Measurements from ENCODE around the gene WIPF1. TPM values are rescaled to one million over a fixed set of nuclear protein-coding genes. Genes with fewer than 3 reads are reported as not detected.

WIPF1 gene
- total and polyA plus RNA-seq, 2 of the 13 experiments (the other 11 are each of a cell fraction or from before 2014, with no cell fraction given): 0.01 TPM; not detected in 1

DNA sequence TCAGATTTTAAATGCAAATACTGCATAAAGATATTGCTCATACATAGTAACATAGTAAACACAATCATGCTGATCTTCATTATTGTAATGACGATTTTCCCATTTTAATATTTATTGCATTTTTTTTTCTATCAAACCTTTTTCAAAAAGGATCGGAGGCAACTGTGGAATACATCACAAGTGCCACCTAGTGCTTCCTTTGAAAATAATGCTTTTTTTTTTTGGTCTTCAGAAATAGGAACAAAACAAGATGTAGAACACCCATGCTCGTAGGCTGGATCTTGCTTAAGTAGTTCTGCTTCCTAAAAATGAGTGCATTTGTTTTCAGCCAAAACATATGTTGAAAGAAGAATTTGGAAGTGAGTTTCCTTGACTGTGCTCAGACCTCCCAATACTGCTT lies 75.1 kb downstream of the WIPF1 start:
- Histone ChIP-seq H3K4me2 (ENCODE audit: low read depth, low read length) (no peak overlapping the region), H3K9ac (ENCODE audit: insufficient read depth, low read depth, low read length) (no peak overlapping the region), H3K27me3 (ENCODE audit: control insufficient read depth in 1 of 2, insufficient read depth in 2 of 2, low read length in 2 of 2) (peaks cover 0 to 33% of the 10 kb centered on the region in 2 experiments; a peak in 2 of 5 replicates), H4K20me1 (ENCODE audit: insufficient read depth, low read length) (no peaks in the 10 kb centered on the region), H2AFZ (ENCODE audit: low read length) (no peak overlapping the region), H3K4me1 (ENCODE audit: insufficient read depth, low read length) (no peaks in the 10 kb centered on the region), H3K27ac (ENCODE audit: extremely low read length, insufficient read depth, low read length) (no peak overlapping the region), H3K36me3 (replicated peaks in 1 of 2; ENCODE audit: control insufficient read depth in 1 of 2, insufficient read depth in 2 of 2, low read length in 2 of 2) (no peaks in the 10 kb centered on the region), H3K4me3 (replicated peaks in 1 of 3; ENCODE audit: insufficient read depth in 1 of 3, low read depth in 2 of 3, low read length in 3 of 3) (no peak overlapping the region), H3K9me3 (ENCODE audit: low read length) (no peaks in the 10 kb centered on the region), H3K79me2 (ENCODE audit: insufficient read depth, low read length) (no peaks in the 10 kb centered on the region)
- in situ Hi-C loops (cut with HindIII; ENCODE audit: extremely low pct_ligation_motif_present, low pct_unique_long_range_greater_than_20kb): no loop called here
- intact Hi-C loops (cut with micrococcal nuclease; ENCODE audit: unreplicated experiment): loop anchor here (1.0 kb wide), 1 partner anchor 60 kb away; no protein-coding TSS in a partner anchor
- BruUV-seq (replicated peaks): no TSS peak
- DNase-seq (ENCODE audit: low spot score) (no peak), ATAC-seq (no peak), FAIRE-seq (no peak)
- ChIA-PET POLR2A (no interaction called here), CTCF (ENCODE audit: low intra/inter-chr PET ratio, low total read pairs) (interaction anchor here (2.0 kb wide), 1 partner anchor 60 kb away, joined by 15 read pairs; no protein-coding TSS in a partner anchor)
- peak; percentile 27; the same call in 1 of the 2 replicates for TF ChIP-seq STAG1 (CRISPR knock-in tag; IDR thresholded peaks at IDR 0.05)
- TF ChIP-seq ZNF766 (CRISPR knock-in tag; IDR thresholded peaks at IDR 0.05; ENCODE audit: borderline replicate concordance): no peak
- TF ChIP-seq, protein P1, sequence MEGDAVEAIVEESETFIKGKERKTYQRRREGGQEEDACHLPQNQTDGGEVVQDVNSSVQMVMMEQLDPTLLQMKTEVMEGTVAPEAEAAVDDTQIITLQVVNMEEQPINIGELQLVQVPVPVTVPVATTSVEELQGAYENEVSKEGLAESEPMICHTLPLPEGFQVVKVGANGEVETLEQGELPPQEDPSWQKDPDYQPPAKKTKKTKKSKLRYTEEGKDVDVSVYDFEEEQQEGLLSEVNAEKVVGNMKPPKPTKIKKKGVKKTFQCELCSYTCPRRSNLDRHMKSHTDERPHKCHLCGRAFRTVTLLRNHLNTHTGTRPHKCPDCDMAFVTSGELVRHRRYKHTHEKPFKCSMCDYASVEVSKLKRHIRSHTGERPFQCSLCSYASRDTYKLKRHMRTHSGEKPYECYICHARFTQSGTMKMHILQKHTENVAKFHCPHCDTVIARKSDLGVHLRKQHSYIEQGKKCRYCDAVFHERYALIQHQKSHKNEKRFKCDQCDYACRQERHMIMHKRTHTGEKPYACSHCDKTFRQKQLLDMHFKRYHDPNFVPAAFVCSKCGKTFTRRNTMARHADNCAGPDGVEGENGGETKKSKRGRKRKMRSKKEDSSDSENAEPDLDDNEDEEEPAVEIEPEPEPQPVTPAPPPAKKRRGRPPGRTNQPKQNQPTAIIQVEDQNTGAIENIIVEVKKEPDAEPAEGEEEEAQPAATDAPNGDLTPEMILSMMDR (CRISPR knock-in tag; IDR thresholded peaks at IDR 0.05): peak; percentile 27; the same call in 1 of the 2 replicates
- 8% methylated on average over 3 of the region's 3 CpGs for WGBS (ENCODE audit: low lambda C conversion rate)

DNA sequence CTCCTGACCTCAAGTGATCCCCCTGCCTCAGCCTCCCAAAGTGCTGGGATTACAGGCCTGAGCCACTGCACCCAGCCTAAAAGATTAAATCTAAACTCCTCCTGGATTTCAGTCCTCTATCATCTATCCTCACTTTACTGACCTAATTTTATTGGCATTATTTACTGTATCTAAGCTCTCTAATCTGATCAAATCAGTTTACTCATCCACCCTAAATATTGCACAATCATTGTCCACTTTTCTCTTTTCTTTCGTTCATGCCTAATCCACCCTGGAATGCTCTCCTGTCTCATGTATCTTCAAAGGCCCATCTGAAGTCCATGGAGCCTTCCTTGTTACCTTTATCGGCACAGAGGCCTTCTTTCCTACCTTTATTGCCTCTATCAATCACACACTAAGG lies 79.2 kb downstream of the WIPF1 start:
- Histone ChIP-seq H3K4me2 (ENCODE audit: low read depth, low read length) (no peak overlapping the region), H3K4me3 (replicated peaks in 1 of 3; ENCODE audit: insufficient read depth in 1 of 3, low read depth in 2 of 3, low read length in 3 of 3) (no peak overlapping the region), H3K9ac (ENCODE audit: insufficient read depth, low read depth, low read length) (no peak overlapping the region), H3K79me2 (ENCODE audit: insufficient read depth, low read length) (no peaks in the 10 kb centered on the region), H3K36me3 (replicated peaks in 1 of 2; ENCODE audit: control insufficient read depth in 1 of 2, insufficient read depth in 2 of 2, low read length in 2 of 2) (no peaks in the 10 kb centered on the region), H3K9me3 (ENCODE audit: low read length) (no peaks in the 10 kb centered on the region), H4K20me1 (ENCODE audit: insufficient read depth, low read length) (no peaks in the 10 kb centered on the region), H3K4me1 (ENCODE audit: insufficient read depth, low read length) (no peaks in the 10 kb centered on the region), H2AFZ (ENCODE audit: low read length) (no peak overlapping the region), H3K27ac (ENCODE audit: extremely low read length, insufficient read depth, low read length) (no peak overlapping the region), H3K27me3 (ENCODE audit: control insufficient read depth in 1 of 2, insufficient read depth in 2 of 2, low read length in 2 of 2) (peaks cover 0 to 26% of the 10 kb centered on the region in 2 experiments; a peak in 2 of 5 replicates)
- 14% methylated on average over 2 of the region's 2 CpGs for WGBS (ENCODE audit: low lambda C conversion rate)
- DNase-seq (ENCODE audit: low spot score): no peak
- peak; percentile 86 for TF ChIP-seq CEBPB (IDR thresholded peaks at IDR 0.05; ENCODE audit: borderline replicate concordance, low read depth, low read length)
- TF ChIP-seq ZNF614 (CRISPR knock-in tag; IDR thresholded peaks at IDR 0.05; ENCODE audit: borderline replicate concordance): no peak
- 0 out of 2 replicates have a peak, but pooled peaks have one; percentile 15 for TF ChIP-seq CEBPG (CRISPR knock-in tag; IDR thresholded peaks at IDR 0.05)
- ChIA-PET POLR2A (no interaction called here), CTCF (ENCODE audit: low intra/inter-chr PET ratio, low total read pairs) (no interaction called here)
- intact Hi-C loops (cut with micrococcal nuclease; ENCODE audit: unreplicated experiment) (no loop called here), in situ Hi-C loops (cut with HindIII; ENCODE audit: extremely low pct_ligation_motif_present, low pct_unique_long_range_greater_than_20kb) (no loop called here)
- no peak for ATAC-seq
- BruUV-seq (replicated peaks): no TSS peak
- FAIRE-seq: no peak
